ENCODE measurements around the gene SCAF8.
"Not testable (repeated sequence)": the region's sequence is repeated elsewhere in the genome, so short reads cannot be mapped to it uniquely, and the experiment has no call there.

Gene SCAF8

DNA sequence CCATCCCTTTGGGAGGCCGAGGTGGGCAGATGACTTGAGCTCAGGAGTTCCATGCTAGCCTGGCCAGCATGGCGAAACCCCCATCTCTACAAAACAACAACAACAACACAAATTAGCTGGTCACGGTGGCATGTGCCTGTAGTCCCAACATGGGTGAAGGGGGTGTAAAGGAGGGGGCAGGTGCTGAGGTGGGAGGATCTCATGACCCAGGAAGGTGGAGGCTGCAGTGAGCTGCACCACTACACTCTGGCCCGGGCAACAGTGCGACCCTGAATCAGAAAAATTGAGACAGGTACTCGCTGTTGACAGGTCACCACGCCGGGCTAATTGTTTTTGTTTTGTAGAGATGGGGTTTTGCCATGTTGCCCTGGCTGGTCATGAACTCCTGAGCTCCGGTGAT is 4.2 kb downstream of the SCAF8 start:
- DNase-seq (ENCODE audit: extremely low read depth, low read depth) = no peak
- TF ChIP-seq, protein P1, sequence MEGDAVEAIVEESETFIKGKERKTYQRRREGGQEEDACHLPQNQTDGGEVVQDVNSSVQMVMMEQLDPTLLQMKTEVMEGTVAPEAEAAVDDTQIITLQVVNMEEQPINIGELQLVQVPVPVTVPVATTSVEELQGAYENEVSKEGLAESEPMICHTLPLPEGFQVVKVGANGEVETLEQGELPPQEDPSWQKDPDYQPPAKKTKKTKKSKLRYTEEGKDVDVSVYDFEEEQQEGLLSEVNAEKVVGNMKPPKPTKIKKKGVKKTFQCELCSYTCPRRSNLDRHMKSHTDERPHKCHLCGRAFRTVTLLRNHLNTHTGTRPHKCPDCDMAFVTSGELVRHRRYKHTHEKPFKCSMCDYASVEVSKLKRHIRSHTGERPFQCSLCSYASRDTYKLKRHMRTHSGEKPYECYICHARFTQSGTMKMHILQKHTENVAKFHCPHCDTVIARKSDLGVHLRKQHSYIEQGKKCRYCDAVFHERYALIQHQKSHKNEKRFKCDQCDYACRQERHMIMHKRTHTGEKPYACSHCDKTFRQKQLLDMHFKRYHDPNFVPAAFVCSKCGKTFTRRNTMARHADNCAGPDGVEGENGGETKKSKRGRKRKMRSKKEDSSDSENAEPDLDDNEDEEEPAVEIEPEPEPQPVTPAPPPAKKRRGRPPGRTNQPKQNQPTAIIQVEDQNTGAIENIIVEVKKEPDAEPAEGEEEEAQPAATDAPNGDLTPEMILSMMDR (IDR thresholded peaks at IDR 0.05; ENCODE audit: low read depth, low read length) = no peak

DNA sequence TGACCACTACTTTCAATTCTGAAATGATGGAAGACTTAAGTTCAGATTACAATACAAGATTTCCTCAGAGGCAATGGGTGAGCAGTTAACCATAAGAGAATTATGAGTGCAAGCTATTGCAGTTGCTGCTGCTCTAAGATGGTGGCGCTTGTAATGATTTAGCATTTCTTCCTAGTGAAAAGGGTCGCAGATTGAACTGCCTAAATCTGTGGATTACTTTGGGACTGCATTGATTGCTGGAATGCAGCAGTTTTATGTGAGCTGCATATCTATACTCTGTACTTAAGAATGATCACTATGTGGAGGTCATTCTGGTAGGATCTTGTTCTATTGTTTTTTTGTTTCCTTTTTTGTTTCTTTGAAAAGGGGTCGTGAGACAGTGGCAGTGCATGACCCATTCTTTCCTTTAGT is 5.3 kb downstream of the SCAF8 start:
- no peak for DNase-seq (ENCODE audit: extremely low read depth, low read depth)
- TF ChIP-seq, protein P1 (IDR thresholded peaks at IDR 0.05; ENCODE audit: low read depth, low read length) = no peak

DNA sequence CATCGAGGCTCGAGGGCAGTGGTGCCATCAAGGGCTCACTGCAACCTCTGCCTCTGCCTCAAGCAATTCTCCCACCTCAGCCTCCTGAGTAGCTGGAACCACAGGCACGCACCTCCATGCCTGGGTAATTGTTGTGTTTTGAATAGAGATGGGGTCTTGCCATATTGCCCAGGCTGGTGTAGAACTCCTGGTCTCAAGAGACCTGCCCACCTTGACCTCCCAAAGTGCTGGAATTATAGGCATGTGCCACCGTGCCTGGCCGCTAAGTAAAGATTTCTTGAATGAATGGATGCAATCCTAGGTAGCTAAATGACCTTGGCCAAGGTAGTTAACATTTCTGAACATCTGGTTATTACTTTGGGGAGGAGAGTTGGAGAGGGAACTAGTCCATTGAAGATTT is 7.4 kb downstream of the SCAF8 start:
- no peak for DNase-seq (ENCODE audit: extremely low read depth, low read depth)
- TF ChIP-seq, protein P1 (IDR thresholded peaks at IDR 0.05; ENCODE audit: low read depth, low read length) = no peak

DNA sequence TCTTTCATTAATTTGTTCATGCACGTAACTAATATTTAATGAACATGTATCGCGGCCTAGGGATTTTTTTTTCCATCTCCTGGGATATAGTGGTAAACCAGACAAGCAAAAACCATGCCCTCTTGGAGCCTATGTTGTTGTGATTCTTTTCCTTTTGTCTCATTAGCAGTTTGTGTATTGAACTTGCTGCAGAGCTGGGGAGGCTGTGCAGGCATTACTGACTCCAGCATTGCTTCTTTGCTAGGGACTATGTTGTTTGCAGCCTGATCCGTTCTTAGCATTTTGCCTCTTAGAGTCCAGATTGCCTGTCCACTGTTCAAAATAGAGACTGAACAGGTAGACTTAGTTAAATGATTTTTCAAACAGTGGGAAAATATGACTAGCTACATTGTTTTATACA is 9.7 kb downstream of the SCAF8 start:
- TF ChIP-seq, protein P1 (IDR thresholded peaks at IDR 0.05; ENCODE audit: low read depth, low read length) = no peak
- DNase-seq (ENCODE audit: extremely low read depth, low read depth) = no peak

DNA sequence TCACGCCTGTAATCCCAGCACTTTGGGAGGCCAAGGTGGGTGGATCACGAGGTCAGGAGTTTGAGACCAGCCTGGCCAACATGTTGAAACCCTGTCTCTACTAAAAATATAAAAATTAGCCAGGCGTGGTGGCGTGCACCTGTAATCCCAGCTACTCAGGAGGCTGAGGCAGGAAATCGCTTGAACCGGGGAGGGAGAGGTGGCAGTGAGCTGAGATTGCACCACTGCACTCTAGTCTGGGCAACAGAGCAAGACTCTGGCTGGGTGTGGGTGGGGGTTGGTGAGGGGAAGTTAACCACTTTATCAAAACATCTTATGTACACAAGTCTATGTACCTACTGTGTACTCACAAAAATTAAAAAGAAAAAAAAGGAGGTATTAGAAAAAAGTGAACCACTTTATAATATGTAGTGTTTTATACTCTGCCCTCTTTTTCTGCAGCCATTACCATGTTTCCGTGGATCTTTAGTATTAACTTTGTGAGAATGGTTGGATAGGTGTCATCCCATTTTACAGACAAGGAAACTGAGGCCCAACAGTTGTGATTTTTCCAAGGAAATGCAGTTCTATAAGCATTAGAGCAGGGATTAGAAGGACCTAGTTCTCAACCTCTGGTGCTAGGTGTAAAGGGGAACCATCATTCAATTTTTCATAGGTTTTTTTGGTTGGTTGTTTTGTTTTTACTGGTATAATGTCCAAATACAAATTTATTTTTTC is 11.0 kb downstream of the SCAF8 start:
- not testable (repeated sequence) for DNase-seq (ENCODE audit: extremely low read depth, low read depth)

DNA sequence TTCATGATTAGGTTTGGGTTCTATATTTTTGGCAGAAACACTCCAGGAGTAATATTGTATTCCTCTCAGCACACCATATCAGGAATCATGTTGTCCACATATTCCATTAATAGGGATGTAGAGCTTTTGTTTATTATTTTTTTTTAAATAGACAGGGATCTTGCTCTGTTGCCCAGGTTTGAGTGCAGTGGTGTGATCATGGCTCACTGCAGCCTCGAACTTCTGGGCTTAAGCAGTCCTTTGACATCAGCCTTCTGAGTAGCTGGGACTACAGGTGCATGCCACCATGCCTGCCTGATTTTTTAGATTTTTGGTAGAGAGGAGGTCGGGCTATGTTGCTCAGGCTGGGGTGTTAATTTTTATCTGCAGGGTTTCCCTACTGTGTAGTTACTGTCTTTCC is 12.0 kb downstream of the SCAF8 start:
- TF ChIP-seq, protein P1 (IDR thresholded peaks at IDR 0.05; ENCODE audit: low read depth, low read length) = no peak
- no peak for DNase-seq (ENCODE audit: extremely low read depth, low read depth)

DNA sequence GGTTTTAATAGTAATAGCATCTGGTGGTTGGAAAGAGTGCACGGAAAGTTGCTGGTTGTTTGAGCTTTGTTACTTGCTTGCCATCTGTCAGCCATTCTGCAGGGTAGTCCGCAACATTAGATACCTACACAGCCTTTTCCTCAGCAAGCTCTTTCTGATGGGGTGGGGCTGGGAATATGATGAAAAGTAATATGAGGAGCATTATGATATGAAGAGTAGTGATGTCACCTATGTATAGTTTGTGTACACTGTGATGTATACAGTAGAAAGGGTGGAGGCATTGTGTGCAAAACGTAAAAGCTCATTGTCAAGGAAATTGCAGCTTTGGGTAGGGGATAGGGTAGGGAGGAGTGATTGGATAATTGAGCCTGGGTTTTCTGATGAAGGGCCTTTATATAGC is 16.1 kb downstream of the SCAF8 start:
- TF ChIP-seq, protein P1 (IDR thresholded peaks at IDR 0.05; ENCODE audit: low read depth, low read length) = no peak
- DNase-seq (ENCODE audit: extremely low read depth, low read depth) = no peak

All from AG09319 (cell line).